ENCODE measurements around the gene TOB1. TPM values are rescaled to one million over a fixed set of nuclear protein-coding genes. Genes with fewer than 3 reads are reported as not detected.

Gene TOB1
- total RNA-seq, 1 experiment from 2014 or later, result 31.6 TPM

DNA sequence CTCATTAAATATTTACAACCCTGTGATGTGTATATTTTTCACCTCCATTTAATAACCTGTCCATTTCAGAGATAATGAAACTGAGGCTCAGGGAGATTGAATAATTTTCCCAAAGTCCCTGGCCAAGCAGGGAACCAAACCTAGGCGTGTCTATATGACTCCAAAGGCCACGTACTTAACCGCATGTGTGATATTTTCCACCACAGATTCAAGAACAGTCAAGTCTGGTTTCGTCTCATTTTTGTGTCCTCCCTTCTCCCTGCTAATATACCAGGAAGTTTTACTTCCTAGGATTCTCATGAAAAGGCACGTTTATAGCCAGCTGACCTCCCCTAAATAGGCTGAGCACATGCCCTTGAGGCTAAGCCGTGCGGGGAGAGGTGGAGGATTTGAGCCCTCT lies 15.5 kb downstream of the TOB1 start:
- Histone ChIP-seq H3K79me2 (ENCODE audit: insufficient read depth, low read length) (no peaks in the 10 kb centered on the region), H3K4me2 (ENCODE audit: insufficient read depth, insufficient read length, low read length) (no peak overlapping the region), H3K9me3 (ENCODE audit: control insufficient read depth, low read depth, low read length) (no peaks in the 10 kb centered on the region), H3K56ac (ENCODE audit: insufficient read length, low read depth, low read length) (no peak overlapping the region), H4K91ac (ENCODE audit: insufficient read length, low read depth, low read length) (no peak overlapping the region), H4K8ac (replicated peaks; ENCODE audit: insufficient read length, low read depth, low read length) (no peak overlapping the region), H4K5ac (ENCODE audit: insufficient read length, low read depth, low read length) (no peak overlapping the region), H2BK15ac (ENCODE audit: low read depth, low read length) (no peak overlapping the region), H3K23me2 (ENCODE audit: insufficient read length, low read depth, low read length, poor library complexity, severe bottlenecking) (no peaks in the 10 kb centered on the region), H3K4me1 (ENCODE audit: insufficient read depth, low read length) (no peaks in the 10 kb centered on the region), H3K27me3 (ENCODE audit: insufficient read depth, low read length) (no peaks in the 10 kb centered on the region), H3K23ac (ENCODE audit: insufficient read length, low read depth, low read length) (no peak overlapping the region), H2BK120ac (ENCODE audit: low read depth, low read length, poor library complexity, severe bottlenecking) (no peak overlapping the region), H4K20me1 (ENCODE audit: control insufficient read depth, insufficient read depth, insufficient read length) (no peaks in the 10 kb centered on the region), H2BK5ac (ENCODE audit: insufficient read length, low read length) (no peak overlapping the region), H3T11ph (ENCODE audit: low read length) (no peak overlapping the region), H2BK20ac (ENCODE audit: low read depth, low read length, poor library complexity, severe bottlenecking) (no peak overlapping the region), H3K79me1 (ENCODE audit: insufficient read depth, low read depth, low read length, poor library complexity, severe bottlenecking) (no peaks in the 10 kb centered on the region), H3K18ac (ENCODE audit: insufficient read length, low read depth, low read length) (no peak overlapping the region), H3K27ac (ENCODE audit: insufficient read length, low read depth, low read length) (no peak overlapping the region), H3K4ac (ENCODE audit: low read depth, low read length) (no peak overlapping the region), H3K9ac (ENCODE audit: extremely low read depth, insufficient read length, low read length) (no peak overlapping the region), H3K14ac (ENCODE audit: insufficient read depth, low read length) (no peak overlapping the region), H2BK12ac (ENCODE audit: insufficient read length, low read depth, low read length) (no peak overlapping the region), H2AK5ac (ENCODE audit: insufficient read length, low read length) (no peak overlapping the region), H2AFZ (ENCODE audit: low read length) (no peak overlapping the region)
- Mint-ChIP-seq H3K27me3 (ENCODE audit: low read depth) (peaks cover 3% of the 10 kb centered on the region), H3K4me1 (peaks cover 2 to 11% of the 10 kb centered on the region in 2 experiments), H3K9me3 (no peaks in the 10 kb centered on the region), H3K27ac (no peak overlapping the region), H3K36me3 (ENCODE audit: insufficient read depth in 1 of 3, low read depth in 3 of 3) (no peaks in the 10 kb centered on the region), H3K4me3 (no peak overlapping the region)
- no CpG with 5 or more reads among the region's 7 CpGs for WGBS (ENCODE audit: extremely low coverage, insufficient read length, low lambda C conversion rate)
- no peak for DNase-seq
- TF ChIP-seq, protein P1, sequence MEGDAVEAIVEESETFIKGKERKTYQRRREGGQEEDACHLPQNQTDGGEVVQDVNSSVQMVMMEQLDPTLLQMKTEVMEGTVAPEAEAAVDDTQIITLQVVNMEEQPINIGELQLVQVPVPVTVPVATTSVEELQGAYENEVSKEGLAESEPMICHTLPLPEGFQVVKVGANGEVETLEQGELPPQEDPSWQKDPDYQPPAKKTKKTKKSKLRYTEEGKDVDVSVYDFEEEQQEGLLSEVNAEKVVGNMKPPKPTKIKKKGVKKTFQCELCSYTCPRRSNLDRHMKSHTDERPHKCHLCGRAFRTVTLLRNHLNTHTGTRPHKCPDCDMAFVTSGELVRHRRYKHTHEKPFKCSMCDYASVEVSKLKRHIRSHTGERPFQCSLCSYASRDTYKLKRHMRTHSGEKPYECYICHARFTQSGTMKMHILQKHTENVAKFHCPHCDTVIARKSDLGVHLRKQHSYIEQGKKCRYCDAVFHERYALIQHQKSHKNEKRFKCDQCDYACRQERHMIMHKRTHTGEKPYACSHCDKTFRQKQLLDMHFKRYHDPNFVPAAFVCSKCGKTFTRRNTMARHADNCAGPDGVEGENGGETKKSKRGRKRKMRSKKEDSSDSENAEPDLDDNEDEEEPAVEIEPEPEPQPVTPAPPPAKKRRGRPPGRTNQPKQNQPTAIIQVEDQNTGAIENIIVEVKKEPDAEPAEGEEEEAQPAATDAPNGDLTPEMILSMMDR (conservative IDR thresholded peaks at IDR 0.05), result no peak

Measured in H9 (cell line).